ENCODE data around the gene NOXA1. TPM values are rescaled to one million over a fixed set of nuclear protein-coding genes. Genes with fewer than 3 reads are reported as not detected.

Gene NOXA1
- total and polyA plus RNA-seq, 3 donors from 2014 or later: 2.5 to 8.0 (median 4.6) TPM

DNA sequence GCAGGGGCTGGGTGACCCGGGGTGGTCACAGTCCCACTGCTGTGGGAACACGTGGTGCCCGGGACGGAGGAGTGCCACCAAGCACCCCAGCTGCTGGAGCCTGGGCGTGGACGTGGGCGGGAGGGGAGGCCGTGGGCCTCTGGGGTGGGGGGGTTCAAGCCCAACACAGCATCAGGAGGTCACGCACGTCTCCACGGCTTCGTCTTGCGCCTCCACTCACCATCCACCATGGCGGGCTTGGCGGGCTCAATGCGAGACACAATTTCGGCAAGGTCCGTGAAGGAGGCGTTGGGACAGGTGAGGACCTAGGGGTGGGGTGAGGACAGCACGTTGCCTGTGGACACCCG, 38.1 kb downstream of the NOXA1 start:
- Histone ChIP-seq H3K4me3 (peak overlapping the region in 1 of 2 donors; percentile 6), H3K27me3 (no peaks in the 10 kb centered on the region), H3K27ac (no peak overlapping the region), H3K36me3 (ENCODE audit: low read depth, missing control alignments) (no peaks in the 10 kb centered on the region), H3K4me1 (peaks cover 34% of the 10 kb centered on the region), H3K9me3 (no peaks in the 10 kb centered on the region)
- 71 to 76% methylated on average over 16 to 20 of the region's 21 CpGs for WGBS, 2 donors
- intact Hi-C loops (cut with DNase I; ENCODE audit: low total_unique reads): no loop called here
- TF ChIP-seq, protein P1, sequence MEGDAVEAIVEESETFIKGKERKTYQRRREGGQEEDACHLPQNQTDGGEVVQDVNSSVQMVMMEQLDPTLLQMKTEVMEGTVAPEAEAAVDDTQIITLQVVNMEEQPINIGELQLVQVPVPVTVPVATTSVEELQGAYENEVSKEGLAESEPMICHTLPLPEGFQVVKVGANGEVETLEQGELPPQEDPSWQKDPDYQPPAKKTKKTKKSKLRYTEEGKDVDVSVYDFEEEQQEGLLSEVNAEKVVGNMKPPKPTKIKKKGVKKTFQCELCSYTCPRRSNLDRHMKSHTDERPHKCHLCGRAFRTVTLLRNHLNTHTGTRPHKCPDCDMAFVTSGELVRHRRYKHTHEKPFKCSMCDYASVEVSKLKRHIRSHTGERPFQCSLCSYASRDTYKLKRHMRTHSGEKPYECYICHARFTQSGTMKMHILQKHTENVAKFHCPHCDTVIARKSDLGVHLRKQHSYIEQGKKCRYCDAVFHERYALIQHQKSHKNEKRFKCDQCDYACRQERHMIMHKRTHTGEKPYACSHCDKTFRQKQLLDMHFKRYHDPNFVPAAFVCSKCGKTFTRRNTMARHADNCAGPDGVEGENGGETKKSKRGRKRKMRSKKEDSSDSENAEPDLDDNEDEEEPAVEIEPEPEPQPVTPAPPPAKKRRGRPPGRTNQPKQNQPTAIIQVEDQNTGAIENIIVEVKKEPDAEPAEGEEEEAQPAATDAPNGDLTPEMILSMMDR (IDR thresholded peaks at IDR 0.05): no peak
- no peak for TF ChIP-seq POLR2A (IDR thresholded peaks at IDR 0.05)
- DNase-seq: no peak

DNA sequence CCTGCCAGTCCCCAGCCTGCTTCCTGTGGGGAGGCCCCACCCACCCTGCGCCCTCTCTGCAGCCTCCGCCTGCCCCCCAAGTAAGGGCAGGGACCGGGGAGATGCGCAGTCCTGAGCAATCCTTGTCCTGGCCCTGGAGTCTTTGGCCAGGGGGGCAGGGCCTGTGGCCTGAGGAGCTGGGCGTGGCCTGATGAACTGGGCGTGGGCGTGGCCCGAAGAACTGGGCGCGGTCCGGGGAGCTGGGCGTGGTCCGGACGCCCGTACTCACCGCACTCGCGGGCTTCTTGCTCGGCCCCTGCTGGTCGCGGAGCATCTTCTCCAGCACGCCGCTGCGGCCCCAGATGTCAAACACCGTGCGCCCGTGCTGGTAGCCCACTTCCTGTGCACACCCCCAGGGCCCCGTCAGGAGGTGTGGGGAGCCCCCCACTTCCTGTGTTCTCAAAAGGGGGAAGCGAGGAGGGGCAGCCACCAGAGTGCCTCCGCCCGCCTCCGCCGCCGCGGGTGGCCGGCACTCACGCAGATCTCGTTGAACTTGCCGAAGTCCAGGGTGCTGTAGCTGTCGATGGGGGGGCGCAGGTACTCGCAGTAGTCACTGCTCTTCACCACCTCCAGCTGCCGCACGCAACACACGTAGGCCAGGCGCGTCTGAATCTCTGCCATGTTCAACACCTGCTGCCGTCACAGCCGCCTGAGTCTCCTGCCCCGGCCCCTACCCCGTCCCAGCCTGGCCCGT, 38.6 kb downstream of the NOXA1 start:
- DNase-seq: peak; percentile 67
- H3K36me3 ChIP-seq (ENCODE audit: low read depth, missing control alignments): no peaks in the 10 kb centered on the region
- peaks cover 28% of the 10 kb centered on the region for H3K4me1 ChIP-seq
- intact Hi-C loops (cut with DNase I; ENCODE audit: low total_unique reads): no loop called here
- no peak overlapping the region for H3K27ac ChIP-seq
- no peaks in the 10 kb centered on the region for H3K9me3 ChIP-seq
- H3K4me3 ChIP-seq: peak overlapping the region in 1 of 2 donors; percentile 6
- WGBS, 2 donors: 45 to 50% methylated on average over 2 to 52 of the region's 52 CpGs
- no peaks in the 10 kb centered on the region for H3K27me3 ChIP-seq
- TF ChIP-seq, protein P1 (IDR thresholded peaks at IDR 0.05): no peak
- no peak for TF ChIP-seq POLR2A (IDR thresholded peaks at IDR 0.05)

DNA sequence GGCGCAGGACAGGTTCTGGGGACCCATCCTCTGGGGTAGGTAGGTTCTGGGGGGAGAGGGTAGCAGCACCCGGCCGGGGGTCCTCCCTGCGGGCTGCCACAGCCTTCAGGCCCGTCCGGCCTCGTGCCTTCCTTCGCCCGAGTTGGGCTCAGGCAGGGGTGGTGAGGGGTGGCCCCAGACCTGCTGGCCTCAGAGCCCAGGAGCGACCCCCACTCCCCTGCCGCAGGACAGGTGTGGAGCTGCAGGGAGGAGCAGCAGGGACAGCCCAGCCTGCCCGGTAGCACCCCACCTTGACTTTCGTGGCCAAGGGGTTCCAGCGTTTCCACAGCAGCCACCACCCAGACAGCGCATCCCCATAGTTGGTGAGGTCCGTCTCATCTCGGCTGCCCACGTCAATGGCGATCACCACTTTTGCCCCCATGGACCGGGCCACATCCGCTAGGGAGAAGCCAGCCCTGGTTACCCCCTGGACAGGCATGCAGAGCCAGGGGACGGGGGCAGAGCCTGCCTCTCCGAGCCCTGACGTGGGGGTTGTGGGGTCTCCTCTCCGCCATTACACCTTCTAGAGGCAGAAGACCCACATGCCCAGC, 39.3 kb downstream of the NOXA1 start:
- 77 to 79% methylated on average over 11 to 24 of the region's 25 CpGs for WGBS, 2 donors

DNA sequence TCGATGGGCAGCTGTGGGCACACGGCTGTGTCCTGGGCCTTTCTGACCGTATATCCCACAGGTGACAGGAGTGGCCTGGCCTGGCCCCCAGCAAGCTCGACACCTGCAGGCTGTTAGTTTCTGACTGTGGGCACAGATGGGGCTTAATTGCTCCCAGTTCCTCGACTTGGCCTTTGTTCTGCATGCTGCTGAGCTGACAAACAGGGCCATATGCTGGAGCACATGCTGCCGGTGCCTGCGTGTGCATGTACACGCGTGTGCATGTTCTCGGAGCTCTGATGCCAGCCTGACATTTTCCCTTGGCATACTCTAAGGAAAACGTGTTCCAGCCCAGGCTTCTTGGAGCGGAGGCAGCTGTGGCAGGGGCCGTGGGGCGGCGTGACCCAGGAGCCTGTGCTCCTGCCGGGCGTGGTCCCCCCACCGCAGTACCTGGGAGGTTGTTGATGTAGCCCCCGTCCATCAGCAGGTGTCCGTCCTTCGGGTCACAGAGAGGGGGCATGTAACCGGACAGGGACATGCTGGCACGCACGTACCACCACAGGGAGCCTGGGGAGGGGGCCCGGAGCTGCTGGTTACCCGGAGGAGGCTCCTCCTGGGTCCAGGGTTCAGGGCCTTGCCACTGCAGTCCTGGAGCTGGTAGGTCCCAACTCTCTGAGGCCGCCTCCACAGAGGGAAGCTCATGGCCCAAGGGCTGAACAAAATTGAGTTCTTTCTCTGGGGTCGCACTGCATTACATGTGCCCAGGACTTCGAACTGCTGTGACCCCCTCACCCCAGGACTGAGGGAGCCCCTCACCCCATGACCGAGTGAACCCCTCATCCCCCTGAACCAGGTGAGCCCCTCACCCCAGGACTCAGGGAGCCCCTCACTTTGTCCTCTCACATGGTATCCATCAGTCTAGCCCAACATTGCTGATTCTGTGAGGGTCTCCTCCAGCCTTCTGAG, 40.1 kb downstream of the NOXA1 start:
- H3K4me1 ChIP-seq: peaks cover 14% of the 10 kb centered on the region
- no peaks in the 10 kb centered on the region for H3K9me3 ChIP-seq
- no peak for DNase-seq
- WGBS, 2 donors: 93 to 96% methylated on average over 15 to 30 of the region's 30 CpGs
- no peak for TF ChIP-seq POLR2A (IDR thresholded peaks at IDR 0.05)
- TF ChIP-seq, protein P1 (IDR thresholded peaks at IDR 0.05): no peak
- intact Hi-C loops (cut with DNase I; ENCODE audit: low total_unique reads): no loop called here
- H3K4me3 ChIP-seq: no peak overlapping the region
- no peak overlapping the region for H3K27ac ChIP-seq
- no peaks in the 10 kb centered on the region for H3K36me3 ChIP-seq (ENCODE audit: low read depth, missing control alignments)
- no peaks in the 10 kb centered on the region for H3K27me3 ChIP-seq

More for the DNA sequence above, 39.3 kb downstream of the NOXA1 start:
- TF ChIP-seq, protein P1 (IDR thresholded peaks at IDR 0.05): no peak
- no peak for TF ChIP-seq POLR2A (IDR thresholded peaks at IDR 0.05)
- H3K4me3 ChIP-seq: no peak overlapping the region
- intact Hi-C loops (cut with DNase I; ENCODE audit: low total_unique reads): no loop called here
- no peaks in the 10 kb centered on the region for H3K9me3 ChIP-seq
- H3K4me1 ChIP-seq: peaks cover 22% of the 10 kb centered on the region
- H3K36me3 ChIP-seq (ENCODE audit: low read depth, missing control alignments): no peaks in the 10 kb centered on the region
- H3K27ac ChIP-seq: no peak overlapping the region
- no peaks in the 10 kb centered on the region for H3K27me3 ChIP-seq
- DNase-seq: no peak

Measured in testis (tissue), 3 donors.